ENCODE measurements around the gene ABCD3.

The ABCD3 gene

GRCh38 chr1:94514095-94514727 is 96.0 kb downstream of the ABCD3 start:
- DNase-seq: peak; percentile 71 to 77
- TF ChIP-seq GATA1 (IDR thresholded peaks at IDR 0.05; ENCODE audit: low read depth, low read length): no peak

GRCh38 chr1:94515296-94515947 is 97.2 kb downstream of the ABCD3 start:
- TF ChIP-seq POLR2A (IDR thresholded peaks at IDR 0.05; ENCODE audit: low read length) (no peak), GATA1 (IDR thresholded peaks at IDR 0.05; ENCODE audit: low read depth, low read length) (no peak)
- peak; percentile 67 to 82 for DNase-seq

- TF ChIP-seq POLR2A (IDR thresholded peaks at IDR 0.05; ENCODE audit: low read length): no peak
- no peak for TF ChIP-seq GATA1 (IDR thresholded peaks at IDR 0.05; ENCODE audit: low read depth, low read length)
- DNase-seq: no peak
Measured at GRCh38 chr1:94519351-94519750, 101.2 kb downstream of the ABCD3 start.

GRCh38 chr1:94522304-94522703 is 104.1 kb downstream of the ABCD3 start:
- peak; percentile 33 to 55 for DNase-seq
- TF ChIP-seq GATA1 (IDR thresholded peaks at IDR 0.05; ENCODE audit: low read depth, low read length) (no peak), POLR2A (IDR thresholded peaks at IDR 0.05; ENCODE audit: low read length) (no peak)

- no peak for TF ChIP-seq POLR2A (IDR thresholded peaks at IDR 0.05; ENCODE audit: low read length)
- TF ChIP-seq GATA1 (IDR thresholded peaks at IDR 0.05; ENCODE audit: low read depth, low read length): no peak
Measured at GRCh38 chr1:94524531-94524930, 106.3 kb downstream of the ABCD3 start.

GRCh38 chr1:94526152-94526980 is 108.2 kb downstream of the ABCD3 start:
- no peak for TF ChIP-seq GATA1 (IDR thresholded peaks at IDR 0.05; ENCODE audit: low read depth, low read length)
- no peak for TF ChIP-seq POLR2A (IDR thresholded peaks at IDR 0.05; ENCODE audit: low read length)
- no peak for DNase-seq

More at GRCh38 chr1:94524531-94524930, 106.3 kb downstream of the ABCD3 start:
- no peak for DNase-seq

GRCh38 chr1:94527447-94528031 is 109.3 kb downstream of the ABCD3 start:
- no peak for TF ChIP-seq GATA1 (IDR thresholded peaks at IDR 0.05; ENCODE audit: low read depth, low read length)
- no peak for TF ChIP-seq POLR2A (IDR thresholded peaks at IDR 0.05; ENCODE audit: low read length)
- peak; percentile 14 to 27 for DNase-seq

GRCh38 chr1:94528299-94528698 is 110.1 kb downstream of the ABCD3 start:
- no peak for DNase-seq
- TF ChIP-seq POLR2A (IDR thresholded peaks at IDR 0.05; ENCODE audit: low read length) (no peak), GATA1 (IDR thresholded peaks at IDR 0.05; ENCODE audit: low read depth, low read length) (no peak)

GRCh38 chr1:94528826-94529225 is 110.6 kb downstream of the ABCD3 start:
- TF ChIP-seq GATA1 (IDR thresholded peaks at IDR 0.05; ENCODE audit: low read depth, low read length): no peak
- DNase-seq: no peak

- TF ChIP-seq POLR2A (IDR thresholded peaks at IDR 0.05; ENCODE audit: low read length) (no peak), GATA1 (IDR thresholded peaks at IDR 0.05; ENCODE audit: low read depth, low read length) (no peak)
- no peak for DNase-seq
Measured at GRCh38 chr1:94529416-94529815, 111.2 kb downstream of the ABCD3 start.

GRCh38 chr1:94530373-94530878 is 112.2 kb downstream of the ABCD3 start:
- no peak for TF ChIP-seq POLR2A (IDR thresholded peaks at IDR 0.05; ENCODE audit: low read length)
- no peak for TF ChIP-seq GATA1 (IDR thresholded peaks at IDR 0.05; ENCODE audit: low read depth, low read length)
- no peak for DNase-seq

GRCh38 chr1:94531664-94532063 is 113.5 kb downstream of the ABCD3 start:
- TF ChIP-seq GATA1 (IDR thresholded peaks at IDR 0.05; ENCODE audit: low read depth, low read length) (no peak), POLR2A (IDR thresholded peaks at IDR 0.05; ENCODE audit: low read length) (no peak)
- no peak for DNase-seq

- DNase-seq: no peak
- TF ChIP-seq POLR2A (IDR thresholded peaks at IDR 0.05; ENCODE audit: low read length): no peak
- TF ChIP-seq GATA1 (IDR thresholded peaks at IDR 0.05; ENCODE audit: low read depth, low read length): no peak
Measured at GRCh38 chr1:94532077-94532476, 113.9 kb downstream of the ABCD3 start.

- TF ChIP-seq GATA1 (IDR thresholded peaks at IDR 0.05; ENCODE audit: low read depth, low read length): no peak
- no peak for TF ChIP-seq POLR2A (IDR thresholded peaks at IDR 0.05; ENCODE audit: low read length)
- no peak for DNase-seq
Measured at GRCh38 chr1:94535095-94535494, 116.9 kb downstream of the ABCD3 start.
